Loucy (cell line): ENCODE results near the gene KCNK1.

Experiments
- EZH2phosphoT487 ChIP-seq: fragments of 200-600 bp; IDR thresholded peaks from 2 replicates; pipeline ENCODE4 v1.6.1; 2018; ENCODE audit warnings: antibody characterized with exemption, mild to moderate bottlenecking, moderate library complexity, borderline replicate concordance
- TF ChIP-seq, protein P1 (sequence below): fragments of 200-600 bp; sonication (generic); conservative IDR thresholded peaks from 2 replicates; pipeline ENCODE4 v1.5.1; 2014; ENCODE audit warnings: mild to moderate bottlenecking, antibody characterized with exemption, low read length

DNA sequence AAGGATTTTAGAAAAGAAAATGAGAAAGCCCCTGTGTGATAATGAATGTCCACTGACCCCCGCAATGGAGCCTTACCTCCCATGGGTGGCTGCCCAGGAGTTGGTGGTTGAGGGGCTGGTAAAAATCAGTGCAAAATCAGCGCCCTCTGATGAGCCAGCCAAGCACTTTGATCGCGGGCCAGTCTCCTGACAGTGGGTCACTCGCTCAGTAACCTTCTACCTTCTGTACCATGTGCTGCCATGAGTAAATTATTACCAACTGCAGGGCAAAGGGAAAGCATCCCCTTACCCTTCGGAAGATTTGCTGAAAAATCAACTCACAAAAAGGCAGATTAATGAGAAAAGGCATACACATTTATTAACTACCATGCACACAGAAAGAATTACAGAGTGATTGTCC, 58.8 kb downstream of the KCNK1 start:
- TF ChIP-seq, protein P1, sequence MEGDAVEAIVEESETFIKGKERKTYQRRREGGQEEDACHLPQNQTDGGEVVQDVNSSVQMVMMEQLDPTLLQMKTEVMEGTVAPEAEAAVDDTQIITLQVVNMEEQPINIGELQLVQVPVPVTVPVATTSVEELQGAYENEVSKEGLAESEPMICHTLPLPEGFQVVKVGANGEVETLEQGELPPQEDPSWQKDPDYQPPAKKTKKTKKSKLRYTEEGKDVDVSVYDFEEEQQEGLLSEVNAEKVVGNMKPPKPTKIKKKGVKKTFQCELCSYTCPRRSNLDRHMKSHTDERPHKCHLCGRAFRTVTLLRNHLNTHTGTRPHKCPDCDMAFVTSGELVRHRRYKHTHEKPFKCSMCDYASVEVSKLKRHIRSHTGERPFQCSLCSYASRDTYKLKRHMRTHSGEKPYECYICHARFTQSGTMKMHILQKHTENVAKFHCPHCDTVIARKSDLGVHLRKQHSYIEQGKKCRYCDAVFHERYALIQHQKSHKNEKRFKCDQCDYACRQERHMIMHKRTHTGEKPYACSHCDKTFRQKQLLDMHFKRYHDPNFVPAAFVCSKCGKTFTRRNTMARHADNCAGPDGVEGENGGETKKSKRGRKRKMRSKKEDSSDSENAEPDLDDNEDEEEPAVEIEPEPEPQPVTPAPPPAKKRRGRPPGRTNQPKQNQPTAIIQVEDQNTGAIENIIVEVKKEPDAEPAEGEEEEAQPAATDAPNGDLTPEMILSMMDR, result no peak
- TF ChIP-seq EZH2phosphoT487, result no peak
